GM12878 (cell line): ENCODE data around the gene C4orf51. TPM values are rescaled to one million over a fixed set of nuclear protein-coding genes. Genes with fewer than 3 reads are reported as not detected.
A peak's percentile ranks its signal among the peaks of the same experiment; 100 is the strongest.

Source experiments
- ATAC-seq: fragments of 200-7000 bp; cut with Tn5 transposase; 3 replicates; pipeline ENCODE4 v1.9.1; 2020; ENCODE audit warnings: mild to moderate bottlenecking, moderate library complexity
- BruUV-seq: library from RNA; stranded (reverse); fragments of 400-500 nt; replicated peaks from 2 replicates; lab custom pipeline; 2021; lab: Mats Ljungman, UMichigan
- CTCF ChIA-PET: fragments of 300-600 bp; sonication (Branson Sonifier 250); formaldehyde crosslinking; extraction: SDS; loops from one replicate; lab custom pipeline; 2021; ENCODE audit warnings: inconsistent platforms; lab: Yijun Ruan, JAX
- POLR2A ChIA-PET: fragments of 350-600 bp; formaldehyde crosslinking; extraction: SDS; loops from one replicate; lab custom pipeline; 2021; ENCODE audit warnings: inconsistent platforms; lab: Charles Lee
- RAD21 ChIA-PET: fragments of 300-600 bp; sonication (Branson Sonifier 250); formaldehyde crosslinking; loops from one replicate; lab custom pipeline; 2023; ENCODE audit warnings: antibody characterized with exemption; ENCODE audit not compliant: unreplicated experiment; lab: Charles Lee
- SMC1A ChIA-PET: fragments of 300-600 bp; sonication (Branson Sonifier 250); formaldehyde crosslinking; loops from one replicate; lab custom pipeline; 2023; ENCODE audit not compliant: unreplicated experiment, uncharacterized antibody; lab: Charles Lee
- DNase-seq: peaks from one replicate; pipeline ENCODE4 v3.0.0-alpha.2; 2011; ENCODE audit warnings: low read depth, low spot score
- FAIRE-seq: peaks from 3 replicates; lab custom pipeline; 2011; peaks lifted over from hg19 to GRCh38; lab: Jason Lieb, UNC
- H2AFZ ChIP-seq: 2 replicates; pipeline ENCODE4 v1.6.0; 2011; ENCODE audit warnings: low read depth, low read length, control low read depth; ENCODE audit not compliant: control insufficient read depth
- H3K27ac ChIP-seq: 2 replicates; pipeline ENCODE4 v1.5.1; 2011; ENCODE audit warnings: control low read depth; ENCODE audit not compliant: control insufficient read depth, insufficient read depth
- H3K27me3 ChIP-seq, 2 experiments: replicated peaks in 1 of 2; 2 replicates each; pipeline versions ENCODE4 v1.6.0 to v1.6.1; 2011; ENCODE audit warnings: low read length in 1 of 2; ENCODE audit not compliant: control insufficient read depth in 2 of 2, insufficient read depth in 2 of 2
- H3K36me3 ChIP-seq, 2 experiments: 2 replicates each; pipeline ENCODE4 v1.5.1; 2011; ENCODE audit warnings: low read length in 1 of 2; ENCODE audit not compliant: control insufficient read depth in 2 of 2, insufficient read depth in 2 of 2
- H3K4me1 ChIP-seq: 2 replicates; pipeline ENCODE4 v1.6.1; 2011; ENCODE audit warnings: mild to moderate bottlenecking, low read length, moderate library complexity, mixed read lengths; ENCODE audit not compliant: control insufficient read depth, insufficient read depth
- H3K4me2 ChIP-seq: 2 replicates; pipeline ENCODE4 v1.6.0; 2011; ENCODE audit warnings: control low read depth; ENCODE audit not compliant: control insufficient read depth, insufficient read depth
- H3K4me3 ChIP-seq: fragments of 200-600 bp; sonication (generic); 2 replicates; pipeline ENCODE4 v1.5.1; 2016
- H3K79me2 ChIP-seq: 2 replicates; pipeline ENCODE4 v1.6.0; 2011; ENCODE audit warnings: low read length; ENCODE audit not compliant: control insufficient read depth, insufficient read depth
- H3K9ac ChIP-seq: 2 replicates; pipeline ENCODE4 v1.8.0; 2011; ENCODE audit warnings: low read length, control low read depth, mixed read lengths; ENCODE audit not compliant: control insufficient read depth, insufficient read depth
- H3K9me3 ChIP-seq: replicated peaks from 3 replicates; pipeline ENCODE4 v1.5.1; 2011; ENCODE audit warnings: mild to moderate bottlenecking, low read length; ENCODE audit not compliant: control insufficient read depth, insufficient read depth
- H4K20me1 ChIP-seq: 2 replicates; pipeline ENCODE4 v1.6.0; 2011; ENCODE audit not compliant: control insufficient read depth, insufficient read depth
- BCL11A ChIP-seq: IDR thresholded peaks from 2 replicates; pipeline ENCODE4 v1.6.1; 2011; ENCODE audit warnings: low read depth, low read length
- CBX5 ChIP-seq: sonication (generic); IDR thresholded peaks from 2 replicates; pipeline ENCODE4 v1.6.1; 2016; ENCODE audit warnings: low read depth, moderate library complexity, mild to moderate bottlenecking, inconsistent platforms
- CREB1 ChIP-seq: IDR thresholded peaks from 2 replicates; pipeline ENCODE4 v1.6.1; 2012; ENCODE audit warnings: low read depth, mild to moderate bottlenecking, inconsistent platforms
- CREM ChIP-seq: IDR thresholded peaks from 2 replicates; pipeline ENCODE4 v1.6.1; 2014; ENCODE audit warnings: antibody characterized with exemption, low read depth
- EED ChIP-seq: sonication (generic); IDR thresholded peaks from 2 replicates; pipeline ENCODE4 v1.6.1; 2016; ENCODE audit warnings: antibody characterized with exemption, low read depth
- GATAD2B ChIP-seq: fragments of 450-650 bp; conservative IDR thresholded peaks from 2 replicates; pipeline ENCODE4 v1.6.1; 2017; ENCODE audit warnings: low read depth, mild to moderate bottlenecking, moderate library complexity
- IRF4 ChIP-seq: IDR thresholded peaks from 2 replicates; pipeline ENCODE4 v1.6.1; 2011; ENCODE audit warnings: low read depth, low read length
- JUND ChIP-seq: IDR thresholded peaks from 2 replicates; pipeline ENCODE4 v1.6.1; 2012; ENCODE audit warnings: low read depth, mild to moderate bottlenecking, low read length, improper control_type of control experiment, moderate library complexity
- LARP7 ChIP-seq: fragments of 450-650 bp; IDR thresholded peaks from 2 replicates; pipeline ENCODE4 v1.6.1; 2017; ENCODE audit warnings: mild to moderate bottlenecking
- MXI1 ChIP-seq: fragments of 150-350 bp; IDR thresholded peaks from 2 replicates; pipeline ENCODE4 v1.6.1; 2011; ENCODE audit warnings: low read depth, mild to moderate bottlenecking, inconsistent platforms, low read length, improper control_type of control experiment
- RFX5 ChIP-seq: IDR thresholded peaks from 2 replicates; pipeline ENCODE4 v1.6.1; 2011; ENCODE audit warnings: low read depth, low read length, improper control_type of control experiment
- SIN3A ChIP-seq: IDR thresholded peaks from 2 replicates; pipeline ENCODE4 v1.6.1; 2012; ENCODE audit warnings: low read depth, low read length, improper control_type of control experiment
- SREBF1 ChIP-seq: IDR thresholded peaks from 2 replicates; pipeline ENCODE4 v1.6.1; 2012; ENCODE audit warnings: mild to moderate bottlenecking, low read length
- SREBF2 ChIP-seq: IDR thresholded peaks from 2 replicates; pipeline ENCODE4 v1.6.1; 2012; ENCODE audit warnings: mild to moderate bottlenecking, low read length
- YY1 ChIP-seq: IDR thresholded peaks from 2 replicates; pipeline ENCODE4 v1.6.1; 2011; ENCODE audit warnings: low read depth, mild to moderate bottlenecking, low read length
- ZNF207 ChIP-seq: fragments of 450-650 bp; IDR thresholded peaks from 2 replicates; pipeline ENCODE4 v1.6.1; 2014; ENCODE audit warnings: antibody characterized with exemption, mild to moderate bottlenecking, borderline replicate concordance
- ZNF24 ChIP-seq: fragments of 450-650 bp; IDR thresholded peaks from 2 replicates; pipeline ENCODE4 v1.6.1; 2017; ENCODE audit warnings: antibody characterized with exemption, mild to moderate bottlenecking
- ZSCAN29 ChIP-seq: fragments of 450-650 bp; IDR thresholded peaks from 2 replicates; pipeline ENCODE4 v1.6.1; 2017; ENCODE audit warnings: mild to moderate bottlenecking, moderate library complexity
- WGBS: methylation state at CpG from one replicate; pipeline ENCODE4 v1.1.6; 2016; ENCODE audit warnings: low lambda C conversion rate; ENCODE audit not compliant: insufficient replicate concordance, insufficient coverage; ENCODE audit errors: missing lambda C conversion rate; 5-methylcytosine and 5-hydroxymethylcytosine counted together
- in situ Hi-C: fragments of 300-500 bp; cut with MboI; formaldehyde crosslinking; loops from 9 replicates; pipeline ENCODE4 v1.14.3; 2018; ENCODE audit warnings: mixed read lengths
- intact Hi-C: fragments of 100-400 bp; cut with micrococcal nuclease; formaldehyde crosslinking; loops from one replicate; pipeline ENCODE4 v1.14.2; 2022; ENCODE audit not compliant: unreplicated experiment
- polyA plus RNA-seq, 11 experiments: library from polyadenylated mRNA; depleted of rRNA in 4 of 11; unstranded in 6 of 11; stranded (reverse) in 5 of 11; fragments of >200 nt; fragmentation: Nextera tagmentation in 4 of 11; fragmentation: Illumina TruSeq in 1 of 11; extraction: Ambion mirVana in 4 of 11; extraction: Trizol in 1 of 11; gene quantifications; 1 replicate in 1 of 11; 2 replicates in 10 of 11; pipeline versions ENCODE4 v1.2.1 to v1.2.3, GENCODE V29; 2011 to 2016; ENCODE audit warnings: inconsistent platforms in 2 of 11, missing spikeins in 2 of 11, low read depth in 1 of 11
- total RNA-seq, 4 experiments: library from RNA; depleted of rRNA in 3 of 4; stranded (reverse); fragments of >200 nt in 3 of 4; fragmentation: Illumina TruSeq in 1 of 4; extraction: Trizol in 1 of 4; gene quantifications; 2 replicates each; pipeline versions ENCODE4 v1.2.1 to v1.2.3, GENCODE V29; 2013 to 2021
- TF ChIP-seq, protein P1 (sequence below): fragments of 450-650 bp; IDR thresholded peaks from 2 replicates; pipeline ENCODE4 v1.6.1; 2014; ENCODE audit warnings: mild to moderate bottlenecking
- TF ChIP-seq, protein P2 (sequence below): fragments of 450-650 bp; IDR thresholded peaks from 2 replicates; pipeline ENCODE4 v1.6.1; 2017; ENCODE audit warnings: borderline replicate concordance

The C4orf51 gene
- total and polyA plus RNA-seq, 10 of the 15 experiments (the other 5 are each of a cell fraction or from before 2014, with no cell fraction given): not detected

GRCh38 chr4:145734031-145734430 is 54.1 kb downstream of the C4orf51 start:
- Histone ChIP-seq H3K4me3 (no peak overlapping the region; the same call in 1 of the 2 replicates), H3K79me2 (no peaks in the 10 kb centered on the region), H4K20me1 (no peaks in the 10 kb centered on the region), H3K4me2 (peak overlapping the region; percentile 56), H3K4me1 (peaks cover 16% of the 10 kb centered on the region), H3K9me3 (no peaks in the 10 kb centered on the region), H3K9ac (no peak overlapping the region), H2AFZ (no peak overlapping the region), H3K36me3 (no peaks in the 10 kb centered on the region), H3K27ac (no peak overlapping the region), H3K27me3 (no peaks in the 10 kb centered on the region; a peak in 1 of 4 replicates)
- ChIA-PET POLR2A (no interaction called here), RAD21 (interaction anchor here (1.5 kb wide), 1 partner anchor 110 kb away, joined by 4 read pairs; no protein-coding TSS in a partner anchor), CTCF (no interaction called here), SMC1A (no interaction called here)
- intact Hi-C loops (loop anchor here (2.0 to 5.0 kb wide), 3 partner anchors 75 to 203 kb away; partner anchors contain the start of genes MMAA and ZNF827), in situ Hi-C loops (no loop called here)
- no TSS peak for BruUV-seq
- TF ChIP-seq SREBF1 (no peak), CREB1 (no peak), YY1 (no peak), GATAD2B (no peak), EED (no peak), ZNF24 (no peak), SREBF2 (no peak), RFX5 (no peak), BCL11A (no peak), JUND (no peak), ZNF207 (no peak), IRF4 (no peak), CBX5 (no peak), LARP7 (no peak), CREM (no peak), SIN3A (no peak), ZSCAN29 (no peak), MXI1 (no peak)
- TF ChIP-seq, protein P1, sequence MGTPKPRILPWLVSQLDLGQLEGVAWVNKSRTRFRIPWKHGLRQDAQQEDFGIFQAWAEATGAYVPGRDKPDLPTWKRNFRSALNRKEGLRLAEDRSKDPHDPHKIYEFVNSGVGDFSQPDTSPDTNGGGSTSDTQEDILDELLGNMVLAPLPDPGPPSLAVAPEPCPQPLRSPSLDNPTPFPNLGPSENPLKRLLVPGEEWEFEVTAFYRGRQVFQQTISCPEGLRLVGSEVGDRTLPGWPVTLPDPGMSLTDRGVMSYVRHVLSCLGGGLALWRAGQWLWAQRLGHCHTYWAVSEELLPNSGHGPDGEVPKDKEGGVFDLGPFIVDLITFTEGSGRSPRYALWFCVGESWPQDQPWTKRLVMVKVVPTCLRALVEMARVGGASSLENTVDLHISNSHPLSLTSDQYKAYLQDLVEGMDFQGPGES: no peak
- TF ChIP-seq, protein P2, sequence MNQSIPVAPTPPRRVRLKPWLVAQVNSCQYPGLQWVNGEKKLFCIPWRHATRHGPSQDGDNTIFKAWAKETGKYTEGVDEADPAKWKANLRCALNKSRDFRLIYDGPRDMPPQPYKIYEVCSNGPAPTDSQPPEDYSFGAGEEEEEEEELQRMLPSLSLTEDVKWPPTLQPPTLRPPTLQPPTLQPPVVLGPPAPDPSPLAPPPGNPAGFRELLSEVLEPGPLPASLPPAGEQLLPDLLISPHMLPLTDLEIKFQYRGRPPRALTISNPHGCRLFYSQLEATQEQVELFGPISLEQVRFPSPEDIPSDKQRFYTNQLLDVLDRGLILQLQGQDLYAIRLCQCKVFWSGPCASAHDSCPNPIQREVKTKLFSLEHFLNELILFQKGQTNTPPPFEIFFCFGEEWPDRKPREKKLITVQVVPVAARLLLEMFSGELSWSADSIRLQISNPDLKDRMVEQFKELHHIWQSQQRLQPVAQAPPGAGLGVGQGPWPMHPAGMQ: no peak
- peak; percentile 61 for FAIRE-seq
- no peak for ATAC-seq
- WGBS: 70% methylated on average over 7 of the region's 7 CpGs
- DNase-seq: no peak
